GM12801 (cell line): ENCODE results near the gene ACADSB.

ENCODE experiments used
- CTCF ChIP-seq: IDR thresholded peaks from one replicate; pipeline ENCODE4 v1.5.1; 2011; ENCODE audit warnings: control low read depth; ENCODE audit not compliant: insufficient read length; ENCODE audit errors: extremely low read depth

ACADSB gene

DNA sequence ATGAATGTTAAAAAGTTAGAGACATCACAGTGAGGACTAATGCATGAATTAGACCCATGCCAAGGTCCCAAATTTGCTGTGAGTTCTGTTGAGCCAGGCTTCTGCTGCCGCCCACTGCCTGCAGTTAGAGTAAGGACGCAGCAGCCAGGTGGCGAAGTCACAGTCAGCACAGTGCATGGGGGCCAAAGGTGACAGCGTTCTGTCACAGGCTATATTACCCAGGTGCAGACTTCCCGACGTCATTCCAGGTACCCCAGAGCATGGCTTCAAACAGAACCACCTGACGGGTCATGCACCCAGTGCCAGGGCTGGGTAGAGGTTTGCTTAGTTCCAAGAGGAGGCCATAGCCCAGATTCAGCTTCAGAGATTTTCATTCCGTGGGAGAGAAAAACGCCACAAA, 93.1 kb downstream of the ACADSB start:
- TF ChIP-seq CTCF: no peak

- no peak for TF ChIP-seq CTCF
These were observed 93.9 kb downstream of the ACADSB start for GRCh38 chr10:123102673-123103072.

- no peak for TF ChIP-seq CTCF
These were observed 95.1 kb downstream of the ACADSB start for GRCh38 chr10:123103944-123104343.
